ENCODE measurements around the gene ATL2. TPM values are rescaled to one million over a fixed set of nuclear protein-coding genes. Genes with fewer than 3 reads are reported as not detected.
A peak's percentile ranks its signal among the peaks of the same experiment; 100 is the strongest.
"Not testable (repeated sequence)": the region's sequence is repeated elsewhere in the genome, so short reads cannot be mapped to it uniquely, and the experiment has no call there.

Gene ATL2
- total RNA-seq, 4 donors from 2014 or later, result 60.1 to 130 (median 108) TPM

- no peak for DNase-seq
- H3K9me3 ChIP-seq, result no peaks in the 10 kb centered on the region
- no peak for ATAC-seq
- no peaks in the 10 kb centered on the region for H3K36me3 ChIP-seq
- TF ChIP-seq CTCF (IDR thresholded peaks at IDR 0.05 in 4 of 5, conservative IDR thresholded peaks at IDR 0.05 in 1 of 5) (no peak), POLR2A (IDR thresholded peaks at IDR 0.05) (no peak)
- no peak overlapping the region for H3K27ac ChIP-seq
- in situ Hi-C loops (cut with MboI; ENCODE audit: low sequenced_read_pairs in 4 of 4) (loop anchor here in 1 of 4 donors (25.0 kb wide), 1 partner anchor 873 kb away; no protein-coding TSS in a partner anchor), intact Hi-C loops (cut with DNase I; ENCODE audit: low total_unique reads) (no loop called here)
- H3K4me3 ChIP-seq, result peak overlapping the region; percentile 16 to 30 (median 24)
- H3K27me3 ChIP-seq, result no peaks in the 10 kb centered on the region
- H3K4me1 ChIP-seq, result no peaks in the 10 kb centered on the region
These were observed 116.6 kb downstream of the ATL2 start for GRCh38 chr2:38260469-38260868.

- H3K27ac ChIP-seq, result no peak overlapping the region
- H3K27me3 ChIP-seq, result no peaks in the 10 kb centered on the region
- in situ Hi-C loops (cut with MboI; ENCODE audit: low sequenced_read_pairs in 4 of 4), result loop anchor here in 1 of 4 donors (25.0 kb wide), 1 partner anchor 872 kb away; no protein-coding TSS in a partner anchor
- H3K4me3 ChIP-seq, result no peak overlapping the region
- DNase-seq (no peak), ATAC-seq (no peak)
- no peaks in the 10 kb centered on the region for H3K9me3 ChIP-seq
- no peak for TF ChIP-seq CTCF (IDR thresholded peaks at IDR 0.05 in 4 of 5, conservative IDR thresholded peaks at IDR 0.05 in 1 of 5)
- no peak for TF ChIP-seq POLR2A (IDR thresholded peaks at IDR 0.05)
- no peaks in the 10 kb centered on the region for H3K4me1 ChIP-seq
- no peaks in the 10 kb centered on the region for H3K36me3 ChIP-seq
- intact Hi-C loops (cut with DNase I; ENCODE audit: low total_unique reads), result no loop called here
These were observed 117.8 kb downstream of the ATL2 start for GRCh38 chr2:38259311-38259710.

GRCh38 chr2:38257680-38258079 lies 119.4 kb downstream of the ATL2 start:
- in situ Hi-C loops (cut with MboI; ENCODE audit: low sequenced_read_pairs in 4 of 4), result loop anchor here in 1 of 4 donors (25.0 kb wide), 1 partner anchor 870 kb away; no protein-coding TSS in a partner anchor
- H3K4me1 ChIP-seq; DNase-seq; ATAC-seq; H3K27me3 ChIP-seq; H3K9me3 ChIP-seq; H3K36me3 ChIP-seq; H3K4me3 ChIP-seq; intact Hi-C loops (cut with DNase I; ENCODE audit: low total_unique reads); H3K27ac ChIP-seq: not testable (repeated sequence)

- in situ Hi-C loops (cut with MboI; ENCODE audit: low sequenced_read_pairs in 4 of 4) (loop anchor here in 1 of 4 donors (25.0 kb wide), 1 partner anchor 869 kb away; no protein-coding TSS in a partner anchor), intact Hi-C loops (cut with DNase I; ENCODE audit: low total_unique reads) (no loop called here)
- Histone ChIP-seq H3K4me1 (no peaks in the 10 kb centered on the region), H3K9me3 (no peaks in the 10 kb centered on the region), H3K36me3 (no peaks in the 10 kb centered on the region), H3K4me3 (no peak overlapping the region), H3K27me3 (no peaks in the 10 kb centered on the region), H3K27ac (no peak overlapping the region)
- ATAC-seq (no peak), DNase-seq (no peak)
- TF ChIP-seq POLR2A (IDR thresholded peaks at IDR 0.05), result no peak
- TF ChIP-seq CTCF (IDR thresholded peaks at IDR 0.05 in 4 of 5, conservative IDR thresholded peaks at IDR 0.05 in 1 of 5), result no peak
These were observed 120.5 kb downstream of the ATL2 start for GRCh38 chr2:38256610-38257009.

GRCh38 chr2:38255211-38255610 lies 121.9 kb downstream of the ATL2 start:
- ATAC-seq (no peak), DNase-seq (no peak)
- no peaks in the 10 kb centered on the region for H3K4me1 ChIP-seq
- no peaks in the 10 kb centered on the region for H3K9me3 ChIP-seq
- H3K27ac ChIP-seq, result no peak overlapping the region
- TF ChIP-seq POLR2A (IDR thresholded peaks at IDR 0.05) (no peak), CTCF (IDR thresholded peaks at IDR 0.05 in 4 of 5, conservative IDR thresholded peaks at IDR 0.05 in 1 of 5) (no peak)
- in situ Hi-C loops (cut with MboI; ENCODE audit: low sequenced_read_pairs in 4 of 4), result loop anchor here in 1 of 4 donors (25.0 kb wide), 1 partner anchor 868 kb away; no protein-coding TSS in a partner anchor
- H3K4me3 ChIP-seq, result no peak overlapping the region
- no peaks in the 10 kb centered on the region for H3K27me3 ChIP-seq
- intact Hi-C loops (cut with DNase I; ENCODE audit: low total_unique reads), result no loop called here
- H3K36me3 ChIP-seq, result no peaks in the 10 kb centered on the region

Measured in gastrocnemius medialis (tissue), 4 donors.